Stimulated activated naive CD8-positive, alpha-beta T cell treated with anti-CD3 and anti-CD28 coated beads, Interleukin-15, Interleukin-2, amounts not matched to agents 100 ng/mL and 50 ng/mL, for 24 hours (primary cell): ENCODE data around the gene INPP4B.
A peak's percentile ranks its signal among the peaks of the same experiment; 100 is the strongest.

ENCODE experiments used
- H3K27ac Mint-ChIP-seq: one replicate; pipeline ENCODE4 v1.8.0; 2021; ENCODE audit warnings: mild to moderate bottlenecking, mixed read lengths
- H3K27me3 Mint-ChIP-seq: one replicate; pipeline ENCODE4 v1.8.0; 2021; ENCODE audit warnings: mixed read lengths
- H3K36me3 Mint-ChIP-seq: one replicate; pipeline ENCODE4 v1.8.0; 2021; ENCODE audit warnings: low read depth, mixed read lengths
- H3K4me1 Mint-ChIP-seq: one replicate; pipeline ENCODE4 v1.8.0; 2021; ENCODE audit warnings: low read depth, mixed read lengths
- H3K4me3 Mint-ChIP-seq: one replicate; pipeline ENCODE4 v1.8.0; 2021; ENCODE audit warnings: mild to moderate bottlenecking, mixed read lengths
- H3K9me3 Mint-ChIP-seq: one replicate; pipeline ENCODE4 v1.8.0; 2021; ENCODE audit warnings: mixed read lengths

INPP4B gene

GRCh38 chr4:142350871-142351270 lies 495.2 kb downstream of the INPP4B start:
- no peaks in the 10 kb centered on the region for H3K27me3 Mint-ChIP-seq
- no peak overlapping the region for H3K27ac Mint-ChIP-seq
- no peaks in the 10 kb centered on the region for H3K9me3 Mint-ChIP-seq
- H3K4me3 Mint-ChIP-seq: no peak overlapping the region
- H3K4me1 Mint-ChIP-seq: peaks cover 98% of the 10 kb centered on the region
- H3K36me3 Mint-ChIP-seq: peaks cover 5% of the 10 kb centered on the region

- H3K9me3 Mint-ChIP-seq: no peaks in the 10 kb centered on the region
- H3K4me3 Mint-ChIP-seq: no peak overlapping the region
- peak overlapping the region; percentile 19 for H3K27ac Mint-ChIP-seq
- no peaks in the 10 kb centered on the region for H3K27me3 Mint-ChIP-seq
- H3K36me3 Mint-ChIP-seq: peaks cover 9% of the 10 kb centered on the region
- H3K4me1 Mint-ChIP-seq: peaks cover 83% of the 10 kb centered on the region
Observed at GRCh38 chr4:142348613-142349021, 497.5 kb downstream of the INPP4B start.

- Mint-ChIP-seq H3K36me3 (peaks cover 13% of the 10 kb centered on the region), H3K27me3 (no peaks in the 10 kb centered on the region), H3K4me1 (peaks cover 74% of the 10 kb centered on the region), H3K4me3 (peak overlapping the region; percentile 31), H3K27ac (no peak overlapping the region), H3K9me3 (no peaks in the 10 kb centered on the region)
Observed at GRCh38 chr4:142347241-142347640, 498.9 kb downstream of the INPP4B start.

GRCh38 chr4:142345924-142346323 lies 500.2 kb downstream of the INPP4B start:
- Mint-ChIP-seq H3K27me3 (no peaks in the 10 kb centered on the region), H3K27ac (no peak overlapping the region), H3K4me3 (no peak overlapping the region), H3K9me3 (no peaks in the 10 kb centered on the region), H3K4me1 (peaks cover 66% of the 10 kb centered on the region), H3K36me3 (peaks cover 13% of the 10 kb centered on the region)

GRCh38 chr4:142341268-142341667 lies 504.8 kb downstream of the INPP4B start:
- Mint-ChIP-seq H3K4me1 (peaks cover 21% of the 10 kb centered on the region), H3K27me3 (no peaks in the 10 kb centered on the region), H3K9me3 (no peaks in the 10 kb centered on the region), H3K4me3 (no peak overlapping the region), H3K27ac (no peak overlapping the region), H3K36me3 (peaks cover 26% of the 10 kb centered on the region)

- peaks cover 17% of the 10 kb centered on the region for H3K4me1 Mint-ChIP-seq
- peaks cover 31% of the 10 kb centered on the region for H3K36me3 Mint-ChIP-seq
- no peaks in the 10 kb centered on the region for H3K27me3 Mint-ChIP-seq
- no peak overlapping the region for H3K27ac Mint-ChIP-seq
- H3K4me3 Mint-ChIP-seq: no peak overlapping the region
- no peaks in the 10 kb centered on the region for H3K9me3 Mint-ChIP-seq
Observed at GRCh38 chr4:142339053-142339452, 507.0 kb downstream of the INPP4B start.

- H3K27me3 Mint-ChIP-seq: no peaks in the 10 kb centered on the region
- H3K27ac Mint-ChIP-seq: no peak overlapping the region
- peaks cover 16% of the 10 kb centered on the region for H3K4me1 Mint-ChIP-seq
- H3K9me3 Mint-ChIP-seq: no peaks in the 10 kb centered on the region
- H3K36me3 Mint-ChIP-seq: peaks cover 38% of the 10 kb centered on the region
- H3K4me3 Mint-ChIP-seq: no peak overlapping the region
Observed at GRCh38 chr4:142336251-142336934, 509.7 kb downstream of the INPP4B start.

GRCh38 chr4:142334931-142335330 lies 511.2 kb downstream of the INPP4B start:
- peaks cover 18% of the 10 kb centered on the region for H3K4me1 Mint-ChIP-seq
- no peaks in the 10 kb centered on the region for H3K27me3 Mint-ChIP-seq
- H3K4me3 Mint-ChIP-seq: no peak overlapping the region
- no peaks in the 10 kb centered on the region for H3K9me3 Mint-ChIP-seq
- peaks cover 49% of the 10 kb centered on the region for H3K36me3 Mint-ChIP-seq
- no peak overlapping the region for H3K27ac Mint-ChIP-seq

- no peaks in the 10 kb centered on the region for H3K9me3 Mint-ChIP-seq
- no peaks in the 10 kb centered on the region for H3K27me3 Mint-ChIP-seq
- H3K4me1 Mint-ChIP-seq: peaks cover 22% of the 10 kb centered on the region
- no peak overlapping the region for H3K4me3 Mint-ChIP-seq
- no peak overlapping the region for H3K27ac Mint-ChIP-seq
- H3K36me3 Mint-ChIP-seq: peaks cover 42% of the 10 kb centered on the region
Observed at GRCh38 chr4:142331646-142332045, 514.5 kb downstream of the INPP4B start.

GRCh38 chr4:142331132-142331531 lies 515.0 kb downstream of the INPP4B start:
- H3K4me3 Mint-ChIP-seq: no peak overlapping the region
- H3K27ac Mint-ChIP-seq: no peak overlapping the region
- H3K27me3 Mint-ChIP-seq: no peaks in the 10 kb centered on the region
- no peaks in the 10 kb centered on the region for H3K9me3 Mint-ChIP-seq
- peaks cover 43% of the 10 kb centered on the region for H3K36me3 Mint-ChIP-seq
- peaks cover 22% of the 10 kb centered on the region for H3K4me1 Mint-ChIP-seq

- no peaks in the 10 kb centered on the region for H3K27me3 Mint-ChIP-seq
- peaks cover 24% of the 10 kb centered on the region for H3K4me1 Mint-ChIP-seq
- H3K4me3 Mint-ChIP-seq: no peak overlapping the region
Observed at GRCh38 chr4:142330311-142330710, 515.8 kb downstream of the INPP4B start.

GRCh38 chr4:142329313-142329712 lies 516.8 kb downstream of the INPP4B start:
- Mint-ChIP-seq H3K27me3 (no peaks in the 10 kb centered on the region), H3K9me3 (no peaks in the 10 kb centered on the region), H3K4me1 (peaks cover 31% of the 10 kb centered on the region), H3K27ac (no peak overlapping the region), H3K36me3 (peaks cover 50% of the 10 kb centered on the region), H3K4me3 (no peak overlapping the region)

More at GRCh38 chr4:142330311-142330710, 515.8 kb downstream of the INPP4B start:
- no peaks in the 10 kb centered on the region for H3K9me3 Mint-ChIP-seq
- H3K36me3 Mint-ChIP-seq: peaks cover 42% of the 10 kb centered on the region
- no peak overlapping the region for H3K27ac Mint-ChIP-seq

- peaks cover 60% of the 10 kb centered on the region for H3K36me3 Mint-ChIP-seq
- H3K27ac Mint-ChIP-seq: no peak overlapping the region
- no peaks in the 10 kb centered on the region for H3K27me3 Mint-ChIP-seq
- H3K4me3 Mint-ChIP-seq: no peak overlapping the region
- H3K9me3 Mint-ChIP-seq: no peaks in the 10 kb centered on the region
- peaks cover 29% of the 10 kb centered on the region for H3K4me1 Mint-ChIP-seq
Observed at GRCh38 chr4:142326181-142326580, 519.9 kb downstream of the INPP4B start.

GRCh38 chr4:142324572-142324971 lies 521.5 kb downstream of the INPP4B start:
- H3K9me3 Mint-ChIP-seq: no peaks in the 10 kb centered on the region
- no peaks in the 10 kb centered on the region for H3K27me3 Mint-ChIP-seq
- no peak overlapping the region for H3K27ac Mint-ChIP-seq
- no peak overlapping the region for H3K4me3 Mint-ChIP-seq
- peaks cover 24% of the 10 kb centered on the region for H3K4me1 Mint-ChIP-seq
- H3K36me3 Mint-ChIP-seq: peaks cover 63% of the 10 kb centered on the region

GRCh38 chr4:142322996-142323395 lies 523.1 kb downstream of the INPP4B start:
- no peak overlapping the region for H3K4me3 Mint-ChIP-seq
- no peaks in the 10 kb centered on the region for H3K9me3 Mint-ChIP-seq
- H3K27ac Mint-ChIP-seq: no peak overlapping the region
- peaks cover 67% of the 10 kb centered on the region for H3K36me3 Mint-ChIP-seq
- no peaks in the 10 kb centered on the region for H3K27me3 Mint-ChIP-seq
- H3K4me1 Mint-ChIP-seq: peaks cover 21% of the 10 kb centered on the region

- Mint-ChIP-seq H3K27ac (no peak overlapping the region), H3K9me3 (no peaks in the 10 kb centered on the region), H3K27me3 (no peaks in the 10 kb centered on the region), H3K36me3 (peaks cover 65% of the 10 kb centered on the region), H3K4me3 (no peak overlapping the region), H3K4me1 (peaks cover 42% of the 10 kb centered on the region)
Observed at GRCh38 chr4:142318280-142318679, 527.8 kb downstream of the INPP4B start.
